ENCODE measurements around the gene NDUFB5.
A peak's percentile ranks its signal among the peaks of the same experiment; 100 is the strongest.

DNA sequence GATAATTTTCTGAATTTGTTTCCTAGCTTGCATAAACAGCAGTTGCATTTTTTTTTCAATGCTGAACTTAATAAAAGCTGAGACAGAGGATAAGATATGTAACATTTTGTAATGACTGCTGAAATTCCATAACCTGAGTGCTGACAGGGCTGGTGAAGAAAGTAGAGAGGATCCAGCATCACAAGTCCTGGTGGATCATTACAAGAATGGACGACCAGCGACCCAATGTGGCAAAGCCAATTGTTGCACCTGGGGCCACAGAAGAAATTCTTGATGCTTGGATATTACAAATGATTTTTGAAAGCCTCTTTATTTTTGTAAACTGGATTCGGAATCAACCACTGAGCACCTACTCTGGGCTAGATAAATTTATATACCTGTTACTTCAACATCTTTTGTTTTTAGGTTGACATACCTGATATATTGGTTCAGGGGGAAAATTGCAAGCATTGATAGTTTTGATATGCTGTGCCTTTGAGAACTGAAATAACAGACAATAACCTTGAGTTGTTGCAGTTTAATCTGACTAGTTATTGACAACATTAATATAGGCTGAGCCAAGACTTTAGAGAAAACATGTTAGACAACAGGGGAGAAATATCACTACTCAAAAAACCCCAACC lies 45.7 kb upstream of the NDUFB5 start:
- TF ChIP-seq, protein P1, sequence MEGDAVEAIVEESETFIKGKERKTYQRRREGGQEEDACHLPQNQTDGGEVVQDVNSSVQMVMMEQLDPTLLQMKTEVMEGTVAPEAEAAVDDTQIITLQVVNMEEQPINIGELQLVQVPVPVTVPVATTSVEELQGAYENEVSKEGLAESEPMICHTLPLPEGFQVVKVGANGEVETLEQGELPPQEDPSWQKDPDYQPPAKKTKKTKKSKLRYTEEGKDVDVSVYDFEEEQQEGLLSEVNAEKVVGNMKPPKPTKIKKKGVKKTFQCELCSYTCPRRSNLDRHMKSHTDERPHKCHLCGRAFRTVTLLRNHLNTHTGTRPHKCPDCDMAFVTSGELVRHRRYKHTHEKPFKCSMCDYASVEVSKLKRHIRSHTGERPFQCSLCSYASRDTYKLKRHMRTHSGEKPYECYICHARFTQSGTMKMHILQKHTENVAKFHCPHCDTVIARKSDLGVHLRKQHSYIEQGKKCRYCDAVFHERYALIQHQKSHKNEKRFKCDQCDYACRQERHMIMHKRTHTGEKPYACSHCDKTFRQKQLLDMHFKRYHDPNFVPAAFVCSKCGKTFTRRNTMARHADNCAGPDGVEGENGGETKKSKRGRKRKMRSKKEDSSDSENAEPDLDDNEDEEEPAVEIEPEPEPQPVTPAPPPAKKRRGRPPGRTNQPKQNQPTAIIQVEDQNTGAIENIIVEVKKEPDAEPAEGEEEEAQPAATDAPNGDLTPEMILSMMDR (conservative IDR thresholded peaks at IDR 0.05; ENCODE audit: low read depth, low read length) = peak; percentile 95
- no peak for TF ChIP-seq EZH2 (IDR thresholded peaks at IDR 0.05; ENCODE audit: borderline replicate concordance, low read depth, low read length, poor library complexity, severe bottlenecking)
